CD4-positive, alpha-beta T cell treated with Interleukin-2 at 100 ng/mL for 4 hours (primary cell): ENCODE measurements around the gene ERF.

Experiments used
- DNase-seq: peaks from one replicate; pipeline ENCODE4 v3.0.0-alpha.2; 2020; ENCODE audit warnings: low spot score

The ERF gene

GRCh38 chr19:42254850-42255765 lies at the start of gene ERF:
ERF (minus strand) TSS chr19:42255128; CDS start chr19:42254999, 129 bp downstream.
- DNase-seq = peak; percentile 94

DNA sequence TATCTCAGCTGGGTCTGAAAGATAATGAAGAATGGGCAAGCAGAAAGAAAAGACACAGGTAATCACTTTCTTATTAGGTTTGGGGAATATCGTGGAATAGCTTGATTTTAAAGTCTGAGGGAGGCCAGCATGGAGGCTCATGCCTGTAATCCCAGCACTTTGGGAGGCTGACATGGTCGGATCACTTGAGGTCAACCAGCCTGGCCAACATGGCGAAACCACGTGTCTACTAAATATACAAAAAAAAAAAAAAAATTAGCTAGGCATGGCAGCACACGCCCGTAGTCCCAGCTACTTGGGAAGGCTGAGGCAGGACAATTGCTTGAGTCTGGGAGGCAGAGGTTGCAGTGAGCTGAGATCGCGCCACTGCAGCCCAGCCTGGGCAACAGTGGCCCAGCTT lies 48.9 kb upstream of the ERF start:
- no peak for DNase-seq

DNA sequence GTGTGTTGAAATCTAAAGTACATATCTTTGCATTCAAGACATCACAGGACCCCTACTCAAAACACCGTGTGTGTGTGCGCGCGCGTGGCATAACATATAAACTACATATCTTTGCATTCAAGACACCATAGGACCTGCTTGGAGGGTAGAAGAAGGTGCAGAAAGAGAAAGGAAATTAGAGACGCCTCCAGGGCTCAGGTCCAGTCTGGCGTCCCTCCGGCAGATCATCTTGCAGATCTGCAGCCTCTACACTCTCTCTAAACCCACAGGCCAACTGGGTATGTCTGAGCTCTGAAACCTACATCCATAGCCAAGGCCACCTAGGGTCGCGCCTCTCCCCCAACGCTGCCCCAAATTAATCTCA lies 48.2 kb upstream of the ERF start:
- no peak for DNase-seq

- no peak for DNase-seq
Measured at GRCh38 chr19:42301646-42302203, 46.8 kb upstream of the ERF start, which contains the start of gene PRR19. PRR19 (plus strand) TSS chr19:42302132; CDS start chr19:42309585, 7,453 bp downstream.

DNA sequence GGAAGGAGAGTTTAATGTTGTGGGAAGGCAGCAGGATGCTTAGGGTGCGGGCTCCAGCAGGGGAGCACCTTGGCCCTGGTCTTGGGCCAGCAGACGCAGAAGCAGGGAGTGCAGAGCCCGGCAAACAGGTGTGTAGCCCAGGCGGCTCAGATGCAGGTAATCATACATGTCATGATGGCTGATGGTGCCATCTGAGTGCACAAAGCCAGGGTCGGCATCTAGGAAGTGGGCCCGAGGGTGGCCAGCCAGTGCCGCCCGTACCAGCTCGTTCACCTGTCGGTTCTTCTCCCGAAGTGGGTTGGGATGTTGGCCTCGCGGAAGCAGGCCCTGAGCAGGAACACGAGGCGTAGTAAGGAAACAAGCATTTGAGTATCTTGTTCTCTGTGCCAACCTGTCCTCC lies 42.1 kb upstream of the ERF start:
- DNase-seq = no peak

GRCh38 chr19:42295831-42296525 lies 41.0 kb upstream of the ERF start:
- DNase-seq = peak; percentile 91

DNA sequence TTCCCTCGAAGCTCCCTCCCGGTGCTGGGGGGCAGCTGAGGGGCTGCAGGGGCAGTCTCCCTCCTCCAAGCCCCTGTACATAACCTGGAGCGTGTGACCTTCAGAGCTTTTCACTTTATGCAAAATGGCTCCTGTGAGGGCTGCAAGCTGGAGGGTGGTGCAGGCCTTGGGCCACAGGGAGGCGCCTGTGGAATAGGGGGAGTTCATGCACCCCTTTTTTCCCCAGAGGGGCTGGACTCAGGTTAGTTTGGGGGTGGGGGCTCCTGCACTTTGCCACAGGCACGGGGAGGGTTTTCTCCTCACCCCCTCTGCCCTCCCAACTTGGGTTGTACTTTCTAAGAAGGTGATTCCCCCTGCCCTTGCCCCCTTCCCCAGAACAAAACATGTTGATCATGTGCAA lies 40.4 kb upstream of the ERF start:
- DNase-seq = no peak

GRCh38 chr19:42294471-42295137 lies 39.7 kb upstream of the ERF start:
- DNase-seq = no peak

DNA sequence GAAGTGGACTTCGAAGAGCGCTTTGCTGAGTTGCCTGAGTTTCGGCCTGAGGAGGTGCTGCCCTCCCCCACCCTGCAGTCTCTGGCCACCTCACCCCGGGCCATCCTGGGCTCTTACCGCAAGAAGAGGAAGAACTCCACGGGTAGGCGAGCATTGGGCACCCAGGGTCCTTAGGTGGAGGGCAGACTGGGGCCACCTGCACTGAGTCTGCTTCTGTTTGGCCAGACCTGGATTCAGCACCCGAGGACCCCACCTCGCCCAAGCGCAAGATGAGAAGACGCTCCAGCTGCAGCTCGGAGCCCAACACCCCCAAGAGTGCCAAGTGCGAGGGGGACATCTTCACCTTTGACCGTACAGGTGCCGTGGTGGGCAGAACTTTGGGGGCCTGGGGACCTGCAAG lies 39.0 kb upstream of the ERF start:
- no peak for DNase-seq

DNA sequence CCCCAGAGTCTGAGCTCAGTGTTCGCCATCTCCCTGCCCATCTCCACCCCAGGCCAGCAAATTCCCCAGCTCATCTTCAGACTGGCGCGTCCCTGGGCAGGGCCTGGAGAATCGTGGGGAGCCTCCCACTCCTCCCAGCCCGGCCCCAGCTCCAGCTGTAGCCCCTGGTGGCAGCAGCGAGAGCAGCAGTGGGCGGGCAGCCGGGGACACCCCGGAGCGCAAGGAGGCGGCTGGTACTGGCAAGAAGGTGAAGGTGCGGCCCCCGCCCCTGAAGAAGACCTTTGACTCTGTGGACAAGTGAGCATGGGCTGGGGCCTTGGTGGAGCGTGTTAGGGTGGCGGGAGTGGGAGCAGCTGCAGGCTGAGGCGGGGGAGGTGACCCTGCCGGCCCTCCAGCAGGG lies 38.6 kb upstream of the ERF start:
- no peak for DNase-seq

DNA sequence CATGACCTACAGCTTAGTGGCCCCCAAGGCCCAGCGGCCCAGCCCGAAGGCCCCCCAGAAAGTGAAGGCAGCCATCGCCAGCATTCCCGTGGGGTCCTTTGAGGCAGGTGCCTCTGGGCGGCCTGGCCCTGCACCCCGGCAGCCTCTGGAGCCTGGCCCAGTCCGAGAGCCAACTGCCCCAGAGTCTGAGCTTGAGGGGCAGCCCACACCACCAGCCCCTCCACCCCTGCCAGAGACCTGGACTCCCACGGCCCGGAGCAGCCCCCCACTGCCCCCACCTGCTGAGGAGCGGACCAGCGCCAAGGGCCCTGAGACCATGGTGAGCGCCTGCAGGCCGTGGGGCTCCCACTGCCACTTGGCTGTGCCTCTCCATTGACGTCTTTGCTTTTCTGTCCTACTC lies 38.0 kb upstream of the ERF start:
- no peak for DNase-seq

DNA sequence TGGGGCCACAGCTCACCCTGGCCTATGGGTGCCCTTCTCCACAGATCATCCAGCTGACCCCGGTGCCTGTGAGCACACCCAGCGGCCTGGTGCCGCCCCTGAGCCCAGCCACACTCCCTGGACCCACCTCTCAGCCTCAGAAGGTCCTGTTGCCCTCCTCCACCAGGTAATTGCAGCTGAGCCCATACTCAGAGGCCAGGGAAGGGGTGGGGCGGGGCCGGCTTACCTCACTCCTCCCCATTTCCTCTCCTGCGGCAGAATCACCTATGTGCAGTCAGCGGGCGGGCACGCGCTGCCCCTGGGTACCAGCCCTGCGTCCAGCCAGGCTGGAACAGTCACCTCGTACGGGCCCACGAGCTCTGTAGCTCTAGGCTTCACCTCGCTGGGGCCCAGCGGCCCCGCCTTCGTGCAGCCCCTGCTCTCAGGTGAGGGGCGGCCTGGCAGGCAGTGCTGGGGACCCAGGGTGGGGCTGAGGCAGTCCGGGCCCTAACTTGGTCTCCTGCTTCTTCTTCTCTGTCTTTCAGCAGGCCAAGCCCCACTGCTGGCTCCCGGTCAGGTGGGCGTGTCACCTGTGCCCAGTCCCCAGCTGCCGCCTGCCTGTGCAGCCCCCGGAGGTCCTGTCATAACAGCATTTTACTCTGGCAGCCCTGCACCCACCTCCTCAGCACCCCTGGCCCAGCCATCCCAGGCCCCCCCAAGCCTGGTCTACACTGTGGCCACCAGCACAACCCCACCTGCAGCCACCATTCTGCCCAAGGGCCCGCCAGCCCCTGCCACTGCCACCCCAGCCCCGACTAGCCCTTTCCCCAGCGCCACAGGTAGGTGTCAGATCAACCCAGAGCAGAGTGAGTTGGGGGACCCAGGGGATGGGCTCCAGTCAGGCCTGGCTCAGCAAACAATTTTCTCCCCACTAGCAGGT lies 37.4 kb upstream of the ERF start:
- DNase-seq = no peak

DNA sequence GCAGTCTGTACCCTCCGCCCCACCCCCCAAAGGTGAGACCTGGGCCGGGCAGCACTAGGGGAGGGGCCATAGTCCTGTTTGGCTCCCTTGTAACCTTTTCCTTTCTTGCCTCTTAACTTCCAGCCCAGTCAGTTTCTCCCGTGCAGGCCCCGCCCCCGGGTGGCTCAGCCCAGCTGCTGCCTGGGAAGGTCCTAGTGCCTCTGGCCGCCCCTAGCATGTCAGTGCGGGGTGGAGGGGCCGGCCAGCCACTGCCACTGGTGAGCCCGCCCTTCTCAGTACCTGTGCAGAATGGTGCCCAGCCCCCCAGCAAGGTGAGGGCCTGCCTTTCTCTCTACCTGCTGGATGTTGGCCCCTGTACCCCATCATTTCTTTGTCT lies 36.5 kb upstream of the ERF start:
- no peak for DNase-seq

DNA sequence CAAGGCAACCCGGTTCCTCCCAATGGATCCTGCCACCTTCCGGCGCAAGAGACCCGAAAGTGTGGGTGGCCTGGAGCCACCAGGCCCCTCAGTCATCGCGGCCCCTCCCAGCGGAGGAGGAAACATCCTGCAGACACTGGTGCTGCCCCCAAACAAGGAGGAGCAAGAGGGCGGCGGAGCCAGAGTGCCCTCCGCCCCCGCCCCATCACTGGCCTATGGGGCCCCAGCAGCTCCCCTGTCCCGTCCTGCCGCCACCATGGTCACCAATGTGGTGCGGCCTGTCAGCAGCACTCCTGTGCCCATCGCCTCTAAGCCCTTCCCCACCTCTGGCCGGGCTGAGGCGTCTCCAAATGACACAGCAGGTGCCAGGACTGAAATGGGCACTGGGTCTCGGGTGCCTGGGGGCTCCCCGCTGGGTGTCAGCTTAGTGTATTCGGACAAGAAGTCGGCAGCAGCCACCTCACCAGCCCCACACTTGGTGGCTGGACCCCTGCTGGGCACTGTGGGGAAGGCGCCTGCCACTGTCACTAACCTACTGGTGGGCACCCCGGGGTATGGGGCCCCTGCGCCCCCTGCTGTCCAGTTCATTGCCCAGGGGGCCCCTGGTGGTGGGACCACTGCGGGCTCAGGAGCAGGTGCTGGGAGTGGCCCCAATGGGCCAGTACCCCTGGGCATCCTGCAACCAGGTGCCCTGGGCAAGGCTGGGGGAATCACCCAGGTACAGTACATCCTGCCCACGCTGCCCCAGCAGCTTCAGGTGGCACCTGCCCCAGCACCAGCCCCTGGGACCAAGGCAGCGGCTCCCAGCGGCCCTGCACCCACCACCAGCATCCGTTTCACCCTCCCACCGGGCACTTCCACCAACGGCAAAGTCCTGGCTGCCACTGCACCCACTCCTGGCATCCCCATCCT lies 35.9 kb upstream of the ERF start:
- DNase-seq = peak; percentile 57

- DNase-seq = no peak
Measured at GRCh38 chr19:42290136-42290522, 35.2 kb upstream of the ERF start.

- no peak for DNase-seq
Measured at GRCh38 chr19:42289556-42290041, 34.7 kb upstream of the ERF start.

- DNase-seq = no peak
Measured at GRCh38 chr19:42288881-42289555, 34.1 kb upstream of the ERF start.

- DNase-seq = no peak
Measured at GRCh38 chr19:42288387-42288786, 33.5 kb upstream of the ERF start.

DNA sequence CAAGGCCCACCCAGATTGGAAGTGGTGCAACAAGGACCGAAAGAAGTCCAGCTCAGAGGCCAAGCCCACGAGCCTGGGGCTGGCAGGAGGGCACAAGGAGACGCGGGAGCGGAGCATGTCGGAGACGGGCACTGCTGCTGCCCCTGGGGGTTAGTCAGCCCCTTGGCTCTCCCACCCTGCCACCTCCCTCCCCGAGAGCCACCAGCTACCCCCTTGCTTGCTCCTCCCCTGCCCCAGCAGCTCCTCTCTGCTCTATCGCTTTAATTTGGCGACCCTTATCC lies 32.8 kb upstream of the ERF start:
- DNase-seq = no peak
